NCI-H2227 (cell line): ENCODE measurements around the gene ZSCAN29.
A peak's percentile ranks its signal among the peaks of the same experiment; 100 is the strongest.

Experiments used
- DNase-seq: peaks from one replicate; lab custom pipeline; 2025; ENCODE audit not compliant: unreplicated experiment; lab: John Stamatoyannopoulos, UW

The ZSCAN29 gene

DNA sequence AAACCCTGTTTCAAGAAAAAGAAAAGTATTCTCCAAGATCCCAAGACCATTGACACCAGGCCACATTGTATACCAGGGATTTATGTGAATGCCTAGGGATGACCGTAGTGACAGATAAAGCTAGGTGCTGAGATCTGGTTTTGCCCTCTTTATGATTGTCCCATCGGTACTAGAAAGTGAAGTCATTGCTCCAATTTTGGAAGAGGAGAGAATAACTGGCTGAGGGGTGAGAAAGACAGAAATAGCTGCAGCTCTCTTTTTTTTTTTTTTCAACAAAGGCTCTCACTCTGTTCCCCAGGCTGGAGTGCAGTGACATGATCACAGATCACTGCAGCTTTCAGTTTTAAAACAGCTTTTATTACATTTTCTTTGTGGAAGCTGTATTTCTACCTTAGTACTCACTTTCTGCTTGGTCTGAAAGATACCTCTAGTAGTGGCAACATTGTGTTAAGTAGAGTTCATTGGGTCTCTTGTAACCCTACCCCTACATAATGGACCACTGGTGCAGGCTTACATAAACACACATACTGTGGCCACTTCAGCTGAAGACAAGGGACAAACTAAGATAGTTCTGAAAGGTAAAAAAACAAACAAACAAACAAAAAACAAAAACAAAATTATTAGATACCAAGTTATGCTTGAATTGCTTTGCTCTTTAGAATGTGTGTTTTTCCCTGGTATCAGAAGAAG, 18.0 kb downstream of the ZSCAN29 start:
- no peak for DNase-seq

DNA sequence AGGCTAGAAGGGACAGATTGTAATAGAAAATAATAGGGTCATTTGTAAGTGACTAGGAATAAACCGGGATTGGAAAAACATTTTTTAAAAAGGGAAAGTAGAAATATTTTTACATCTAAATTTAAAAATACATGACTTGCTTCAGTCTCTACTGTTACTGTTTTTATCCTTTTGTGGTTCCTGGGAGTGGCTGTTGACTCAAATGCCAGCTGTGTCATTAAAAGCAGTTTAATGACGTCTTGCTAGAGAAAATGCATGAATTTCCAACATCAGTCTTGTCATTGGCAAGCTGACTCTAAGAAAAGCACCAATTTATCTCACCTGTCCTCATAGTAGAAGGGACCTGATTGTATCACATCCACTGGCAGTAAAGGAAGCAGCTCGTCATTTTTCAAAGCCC, 23.7 kb downstream of the ZSCAN29 start:
- DNase-seq = no peak

DNA sequence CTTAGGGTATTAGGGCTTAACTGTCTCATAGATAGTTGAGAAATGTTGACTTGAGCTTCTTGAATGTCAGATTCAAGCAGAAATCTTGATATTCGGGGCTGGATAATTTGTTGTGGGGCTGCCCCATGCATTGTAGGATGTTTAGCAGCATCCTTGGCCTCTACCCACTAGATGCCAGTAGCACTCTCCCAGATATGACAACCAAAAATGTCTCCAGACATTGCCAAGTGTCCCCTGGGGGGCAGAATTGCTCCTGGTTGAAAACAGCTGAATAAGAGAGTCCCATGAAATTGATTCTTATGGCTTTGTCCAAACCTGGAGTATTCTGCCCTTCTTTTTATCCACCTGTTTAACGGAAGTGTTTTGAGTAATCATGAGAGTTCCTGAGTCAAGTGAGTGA, 24.5 kb downstream of the ZSCAN29 start:
- DNase-seq = no peak

- no peak for DNase-seq
These were observed 40.1 kb downstream of the ZSCAN29 start for GRCh38 chr15:43330780-43331087.

DNA sequence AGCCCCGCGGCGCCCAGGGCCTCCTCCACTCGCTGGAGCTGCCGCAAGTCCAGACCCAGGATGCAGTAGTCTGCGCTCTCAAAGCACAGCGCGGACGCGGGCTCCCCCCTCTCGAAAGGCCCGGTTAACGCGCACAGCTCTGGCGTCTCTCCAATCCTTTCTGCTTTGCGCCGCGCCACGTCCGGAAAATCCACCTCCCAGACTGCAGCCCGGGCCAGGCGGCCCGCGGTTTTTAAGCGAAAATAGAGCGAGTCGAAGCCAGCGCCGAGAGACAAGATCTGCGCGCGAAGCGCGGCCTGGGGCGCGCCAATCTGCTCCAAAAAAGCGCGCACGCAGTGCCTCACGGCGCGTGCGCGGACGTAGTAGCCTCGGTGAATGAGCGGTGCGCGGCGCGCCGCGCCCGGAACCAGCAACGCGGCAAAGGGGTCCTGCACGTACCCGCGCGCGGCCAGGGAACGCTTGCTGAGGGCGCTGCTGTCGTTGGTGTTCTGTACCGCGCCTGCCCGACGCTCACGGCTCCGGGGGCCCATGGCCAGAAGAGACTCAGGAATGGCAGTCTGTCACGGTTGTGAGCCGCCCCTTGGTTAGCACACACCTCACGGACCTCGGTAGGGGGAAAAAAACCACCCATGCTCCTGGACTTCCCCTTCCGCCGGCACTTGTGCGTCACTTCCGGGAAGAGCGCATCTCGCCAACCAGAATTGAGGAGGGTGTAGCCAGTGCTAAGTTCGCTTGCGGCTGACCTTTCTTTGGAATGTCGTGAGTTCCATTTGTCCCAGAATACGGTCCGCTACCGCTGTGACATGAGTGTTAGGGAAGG, 40.7 kb downstream of the ZSCAN29 start, which contains the start of gene LCMT2:
Gene LCMT2, minus strand, starts transcription at position 614 of the 820 bp plus-strand sequence. Its CDS starts 84 bp downstream, at position 530.
- DNase-seq = peak; percentile 92

GRCh38 chr15:43329217-43329959, 41.5 kb downstream of the ZSCAN29 start:
- peak; percentile 48 for DNase-seq

- DNase-seq = no peak
These were observed 45.7 kb downstream of the ZSCAN29 start for GRCh38 chr15:43325039-43325684.

DNA sequence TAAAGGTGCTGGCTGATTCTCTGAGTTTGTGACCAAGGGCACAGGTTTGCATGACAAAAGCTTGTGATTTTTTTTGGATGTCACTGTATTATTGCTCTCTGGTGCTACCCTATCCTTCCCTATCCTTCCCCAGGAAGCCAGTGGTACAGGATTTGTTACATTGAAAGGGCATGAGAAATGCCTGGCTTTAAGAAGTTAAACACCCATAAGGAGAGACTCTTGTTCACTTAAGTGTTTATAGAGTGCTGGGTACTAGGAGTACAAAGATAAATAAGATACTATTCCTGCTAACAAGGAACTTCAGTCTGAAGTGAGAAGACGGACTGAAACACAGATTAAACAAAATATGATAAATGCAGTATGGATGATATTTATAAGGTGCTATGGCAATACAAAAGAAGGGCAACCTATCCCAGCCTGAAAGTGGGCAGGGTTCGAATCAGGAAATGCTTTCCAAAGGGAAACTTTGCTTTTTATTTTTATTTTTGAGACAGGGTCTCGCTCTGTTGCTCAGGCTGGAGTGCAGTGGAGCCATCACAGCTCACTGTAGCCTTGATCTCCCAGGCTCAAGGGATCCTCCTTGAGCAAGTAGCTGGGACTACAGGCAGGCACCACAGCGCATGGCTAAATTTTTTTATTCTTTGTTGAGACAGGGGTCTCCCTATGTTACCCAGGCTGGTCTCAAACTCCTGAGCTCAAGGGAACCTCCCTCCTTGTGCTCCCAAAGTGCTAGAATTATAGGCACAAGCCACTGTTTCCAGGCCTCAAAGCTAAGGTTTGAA, 51.7 kb downstream of the ZSCAN29 start:
- no peak for DNase-seq

GRCh38 chr15:43317566-43318184, 53.2 kb downstream of the ZSCAN29 start:
- DNase-seq = no peak

DNA sequence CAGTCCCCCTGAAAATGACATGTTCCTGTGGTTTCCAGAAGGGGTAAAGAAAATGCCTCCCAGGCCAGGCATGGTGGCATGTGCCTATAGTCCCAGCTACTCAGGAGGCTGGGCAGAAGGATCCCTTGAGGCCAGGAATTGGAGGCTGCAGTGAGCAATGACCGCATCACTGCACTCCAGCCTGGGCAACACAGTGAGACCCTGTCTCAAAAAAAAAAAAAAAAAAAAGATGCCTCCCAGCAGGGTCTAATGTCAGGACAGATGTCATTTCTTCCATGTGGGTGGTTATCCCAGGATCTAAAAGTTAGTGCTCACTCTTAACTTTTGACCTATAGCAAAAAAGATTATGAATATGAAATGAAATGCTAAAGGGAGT, 53.9 kb downstream of the ZSCAN29 start:
- no peak for DNase-seq

GRCh38 chr15:43316016-43316970, 54.5 kb downstream of the ZSCAN29 start:
- no peak for DNase-seq

- DNase-seq = no peak
These were observed 56.7 kb downstream of the ZSCAN29 start for GRCh38 chr15:43314171-43314570.

DNA sequence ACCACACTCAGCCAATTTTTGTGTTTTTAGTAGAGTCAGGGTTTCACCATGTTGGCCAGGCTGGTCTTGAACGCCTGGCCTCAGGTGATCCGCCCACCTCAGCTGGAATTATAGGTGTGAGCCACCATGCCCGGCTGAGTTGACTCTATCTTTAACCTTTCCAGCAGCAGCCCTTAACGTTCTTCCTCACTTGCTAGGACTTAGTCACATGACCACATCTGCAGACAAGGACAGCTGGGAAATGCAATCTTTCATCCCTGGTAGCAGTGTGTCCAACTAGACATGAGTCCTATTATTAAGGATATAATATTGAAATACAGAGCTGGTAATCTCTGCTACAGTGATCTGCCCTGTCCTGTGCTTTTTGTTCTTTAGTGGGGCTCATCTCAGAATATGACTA, 58.5 kb downstream of the ZSCAN29 start:
- DNase-seq = no peak
